Germinal center (tissue), 1 donor: ENCODE measurements around the gene ABCG5.
A peak's percentile ranks its signal among the peaks of the same experiment; 100 is the strongest.

ENCODE experiments used
- DNase-seq: peaks from one replicate; pipeline ENCODE4 v3.0.0; 2012; ENCODE audit warnings: mixed read lengths, low spot score

ABCG5 gene

DNA sequence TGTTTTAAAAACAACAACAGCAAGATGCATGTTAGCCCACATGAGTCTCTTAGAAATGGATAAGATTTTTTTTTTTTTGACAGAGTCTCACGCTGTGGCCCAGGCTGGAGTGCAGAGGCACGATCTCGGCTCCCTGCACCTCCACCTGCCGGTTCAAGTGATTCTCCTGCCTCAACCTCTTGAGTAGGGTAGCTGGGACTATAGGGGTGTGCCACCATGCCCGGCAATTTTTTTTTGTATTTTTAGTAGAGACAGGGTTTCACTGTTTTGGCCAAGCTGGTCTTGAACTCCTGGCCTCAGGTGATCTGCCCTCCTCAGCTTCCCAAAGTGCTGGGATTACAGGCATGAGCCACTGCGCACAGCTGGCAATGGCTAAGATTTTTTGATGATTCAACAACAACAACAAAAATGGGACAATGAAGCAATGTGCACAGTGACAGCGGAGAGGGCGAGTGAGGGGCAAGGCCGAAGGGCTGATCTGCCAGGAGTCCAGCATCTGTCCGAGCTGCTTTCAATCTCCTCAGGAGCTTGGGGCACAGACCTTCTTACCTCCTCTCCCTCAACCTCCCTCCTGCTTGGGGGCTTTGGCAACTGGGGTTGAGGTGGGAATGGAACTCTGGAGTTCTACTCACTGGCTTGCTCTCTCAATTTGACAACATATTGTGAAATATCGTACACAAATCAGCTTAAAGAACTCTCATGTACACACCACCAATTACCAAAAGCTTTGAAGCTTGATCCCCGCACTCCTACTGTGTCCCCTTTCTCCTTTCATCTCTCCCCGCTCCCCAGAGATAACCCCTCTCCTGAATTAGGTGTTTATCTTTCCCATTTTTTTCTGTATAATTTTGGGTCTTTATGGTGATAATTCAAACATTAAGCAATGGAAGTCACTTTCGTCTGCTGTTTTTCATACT lies 3.6 kb upstream of the ABCG5 start:
- DNase-seq = no peak

DNA sequence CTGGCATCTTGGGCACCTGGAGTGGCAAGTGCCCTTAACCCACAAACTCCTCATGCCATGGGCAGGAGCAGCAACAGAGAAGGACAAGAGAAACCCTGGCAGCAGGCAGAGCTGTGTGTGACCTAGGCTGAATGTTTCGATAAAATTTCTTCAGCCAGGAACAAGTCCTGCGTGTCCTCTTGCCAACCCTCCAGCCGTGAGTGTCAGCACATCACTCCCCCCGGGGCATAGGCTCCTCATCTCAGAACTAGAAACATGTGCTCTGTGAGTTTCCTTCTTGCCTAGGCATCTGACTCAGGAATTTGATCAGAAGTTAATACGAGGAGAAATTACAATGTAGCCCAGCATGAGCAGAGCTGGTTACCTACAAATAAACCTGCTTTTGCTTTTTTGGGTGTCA lies 2.3 kb upstream of the ABCG5 start:
- no peak for DNase-seq

DNA sequence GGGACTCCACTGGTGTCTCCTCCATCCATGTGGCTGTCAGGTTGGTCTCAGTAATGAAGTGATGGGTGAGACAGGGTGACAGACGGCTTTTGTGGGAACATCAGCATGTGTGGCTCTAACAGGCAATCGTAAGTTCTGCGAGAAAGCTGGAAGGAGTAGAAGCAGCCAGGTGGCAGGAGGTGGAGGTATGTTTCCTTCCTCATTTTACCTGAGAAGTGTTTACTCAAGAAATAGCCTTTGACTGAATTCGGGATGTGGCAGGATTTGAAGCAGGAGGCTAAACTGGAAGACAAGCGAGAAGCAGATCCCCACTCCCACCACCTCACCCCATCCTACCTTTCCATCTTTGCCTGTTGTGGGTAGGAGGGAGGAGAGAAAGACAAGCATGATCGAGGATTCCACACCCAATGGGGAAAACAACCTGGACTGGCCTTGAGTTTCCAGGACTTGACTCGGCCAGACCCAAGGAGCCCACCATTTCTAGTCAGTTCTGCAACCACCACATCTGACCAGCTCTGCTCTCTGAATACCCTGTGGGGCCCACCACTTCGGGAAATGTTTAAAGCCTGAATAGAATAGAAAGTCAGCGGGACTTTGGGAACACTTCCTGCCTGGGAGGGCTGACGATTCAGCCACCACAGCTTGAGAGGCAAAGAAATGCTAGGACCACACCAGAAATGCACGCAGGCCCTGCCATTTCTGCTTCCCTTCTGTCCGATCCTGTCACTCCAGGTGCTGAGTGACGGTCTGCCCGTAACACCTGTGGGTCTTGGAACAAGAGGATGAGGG lies 1.3 kb upstream of the ABCG5 start:
- peak; percentile 0 for DNase-seq

DNA sequence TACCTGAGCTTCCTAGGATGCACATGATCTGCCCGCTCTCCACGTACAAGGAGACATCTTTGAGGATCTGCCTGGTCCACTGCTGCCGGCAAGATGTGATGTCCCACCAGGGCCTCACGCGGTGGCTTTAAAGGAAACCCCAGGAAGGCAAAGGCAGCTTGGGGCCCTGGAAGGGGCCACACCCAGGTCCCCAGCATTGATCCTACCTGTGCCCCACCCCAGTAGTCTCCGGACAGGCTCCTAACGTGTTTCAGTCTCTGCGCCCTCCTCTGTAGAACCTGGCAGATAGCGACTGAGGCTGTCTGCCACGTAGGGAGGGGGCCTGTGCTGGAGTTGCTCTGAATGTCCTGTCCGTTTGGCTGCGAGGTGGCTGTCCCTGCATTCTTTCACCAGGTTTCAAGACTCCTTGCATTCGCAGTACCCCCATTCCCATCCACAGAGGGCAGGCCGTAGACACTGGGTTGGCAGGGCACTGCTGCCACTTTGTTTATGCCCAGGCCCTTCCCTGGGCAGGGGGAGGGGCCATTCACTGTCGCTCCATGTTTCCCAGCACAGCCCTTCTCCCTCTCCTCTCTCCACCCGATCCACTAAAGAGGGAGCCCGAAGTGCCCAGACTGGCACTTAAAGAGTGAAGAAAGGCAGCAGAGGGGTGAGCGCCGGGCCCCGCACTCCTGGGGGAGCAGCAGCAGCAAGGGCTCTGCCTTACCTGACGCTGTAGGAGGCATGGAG lies 644 bp downstream of the ABCG5 start:
- DNase-seq = no peak

DNA sequence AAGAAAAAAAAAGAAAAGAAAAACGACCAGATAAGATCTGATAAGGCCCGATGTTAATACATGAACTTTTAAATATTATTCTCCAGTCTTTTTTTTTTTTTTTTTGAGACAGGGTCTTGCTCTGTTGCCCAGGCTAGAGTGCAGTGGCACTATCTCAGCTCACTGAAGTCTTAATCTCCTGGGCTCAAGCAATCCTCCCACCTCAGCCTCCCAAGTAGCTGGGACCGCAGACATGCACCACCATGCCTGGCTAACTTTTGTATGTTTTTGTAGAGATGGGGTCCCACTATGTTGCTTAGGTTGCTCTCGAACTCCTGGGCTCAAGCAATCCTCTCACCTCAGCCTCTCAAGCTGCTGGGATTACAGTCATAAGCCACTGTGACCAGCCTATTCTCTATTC lies 1.6 kb downstream of the ABCG5 start:
- no peak for DNase-seq

DNA sequence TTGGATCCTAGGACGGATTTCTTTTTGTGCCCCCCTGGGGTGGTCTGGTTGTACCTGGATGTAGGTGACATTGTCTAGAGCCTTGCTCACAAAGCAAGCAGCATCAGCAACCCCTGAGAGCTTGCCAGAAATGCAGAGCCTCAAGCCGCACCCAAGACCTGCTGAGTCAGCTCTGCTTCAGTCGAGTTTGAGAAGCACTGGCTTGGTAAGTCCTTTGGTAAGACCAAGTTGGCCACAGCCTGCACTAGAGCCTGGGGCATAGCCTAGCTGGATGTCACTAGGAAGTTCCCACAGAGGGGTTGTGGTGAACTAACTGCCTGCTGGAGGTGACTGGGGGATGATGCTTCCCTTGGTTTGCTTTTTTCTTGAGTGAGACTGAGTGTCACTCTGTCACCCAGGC lies 6.2 kb downstream of the ABCG5 start:
- DNase-seq = no peak

DNA sequence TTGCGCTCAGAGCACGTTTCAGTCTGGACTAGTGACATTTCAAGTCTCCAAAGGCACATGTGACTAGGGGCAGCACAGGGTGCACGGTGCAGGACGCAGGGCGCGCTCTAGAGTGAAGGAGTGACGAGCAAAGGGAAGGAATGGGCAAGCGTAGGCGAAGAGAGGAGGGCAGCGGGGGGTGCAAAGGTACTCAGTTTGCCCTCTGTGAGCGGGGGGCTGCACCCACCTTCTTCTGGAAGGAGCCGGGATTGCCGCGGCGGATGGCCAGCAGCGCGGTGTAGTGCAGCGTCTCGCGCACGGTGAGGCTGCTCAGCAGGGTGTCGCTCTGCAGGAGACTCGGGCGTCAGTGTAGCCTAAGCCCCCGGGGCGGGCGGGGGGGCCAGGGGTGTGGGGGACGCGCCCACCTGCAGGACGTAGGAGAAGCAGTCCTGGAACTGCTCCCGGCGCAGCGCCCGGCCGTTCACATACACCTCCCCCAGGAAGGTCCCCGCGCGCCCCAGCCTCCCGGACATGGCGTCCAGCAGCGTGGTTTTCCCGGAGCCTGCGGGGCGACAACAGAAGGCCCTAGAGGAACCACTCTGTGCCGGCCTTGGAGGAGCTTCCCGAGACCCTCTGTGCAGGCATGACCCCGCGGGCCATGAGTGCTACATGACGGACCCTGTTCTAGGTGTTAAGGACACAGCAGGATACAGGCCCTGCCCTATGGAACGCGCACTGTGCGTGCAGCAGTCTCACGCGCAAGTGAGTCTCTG lies 6.9 kb downstream of the ABCG5 start:
- DNase-seq = no peak

DNA sequence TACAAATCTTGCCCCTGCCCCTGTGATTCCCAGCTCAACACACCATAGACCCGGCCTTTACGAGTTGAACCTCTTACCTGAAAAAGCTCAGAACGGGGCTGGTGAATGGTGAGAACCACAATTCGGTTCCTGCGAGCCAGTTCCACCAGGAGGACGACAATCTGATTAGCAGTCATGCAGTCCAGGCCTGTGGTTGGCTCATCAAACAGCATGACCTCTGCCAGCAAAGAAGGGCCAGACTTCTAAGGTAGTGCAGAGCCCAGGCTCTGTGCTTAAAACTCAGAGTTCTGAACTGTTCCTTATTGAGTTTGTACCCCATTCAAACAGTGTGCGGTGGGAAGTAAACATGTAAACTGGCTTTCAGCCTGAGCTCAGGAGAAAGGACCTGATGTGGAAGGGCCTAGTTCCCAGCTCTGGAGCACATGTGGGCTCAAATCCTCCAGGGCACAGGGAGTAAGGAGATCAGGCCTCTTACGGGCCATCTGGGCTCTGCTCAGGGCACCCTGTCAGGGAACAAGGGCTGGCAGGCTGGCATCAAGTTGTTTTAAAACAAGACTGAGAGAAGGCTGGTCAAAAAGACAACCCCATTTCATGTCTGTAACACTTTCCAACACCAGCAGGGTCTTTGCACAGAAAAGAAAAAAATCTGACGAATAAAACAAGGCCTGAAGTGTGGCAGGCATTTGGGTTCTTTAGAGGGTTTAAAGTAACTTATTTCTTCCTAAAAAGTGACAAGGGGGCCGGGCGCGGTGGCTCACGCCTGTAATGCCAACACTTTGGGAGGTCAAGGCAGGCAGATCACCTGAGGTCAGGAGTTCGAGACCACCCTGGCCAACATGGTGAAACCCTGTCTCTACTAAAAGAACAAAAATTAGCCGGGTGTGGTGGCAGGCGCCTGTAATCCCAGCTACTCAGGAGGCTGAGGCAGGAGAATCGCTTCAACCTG lies 12.1 kb downstream of the ABCG5 start:
- no peak for DNase-seq

DNA sequence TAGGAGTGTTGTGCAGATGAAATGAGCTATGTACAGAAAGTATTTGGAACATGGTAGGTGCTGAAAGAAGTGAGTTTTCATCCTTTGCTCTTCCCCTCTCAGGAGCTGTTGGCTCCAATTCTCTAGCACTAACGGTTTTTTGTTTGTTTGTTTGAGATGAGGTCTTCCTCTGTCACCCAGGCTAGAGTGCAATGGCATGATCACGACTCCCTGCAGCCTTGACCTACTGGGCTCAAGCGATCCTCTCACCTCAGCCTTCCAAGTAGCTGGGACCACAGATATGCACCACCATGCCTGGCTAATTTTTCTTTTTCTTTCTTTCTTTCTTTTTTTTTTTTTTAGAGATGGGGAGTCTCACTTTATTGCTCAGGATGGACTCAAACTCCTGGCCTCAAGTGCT lies 12.8 kb downstream of the ABCG5 start:
- no peak for DNase-seq

DNA sequence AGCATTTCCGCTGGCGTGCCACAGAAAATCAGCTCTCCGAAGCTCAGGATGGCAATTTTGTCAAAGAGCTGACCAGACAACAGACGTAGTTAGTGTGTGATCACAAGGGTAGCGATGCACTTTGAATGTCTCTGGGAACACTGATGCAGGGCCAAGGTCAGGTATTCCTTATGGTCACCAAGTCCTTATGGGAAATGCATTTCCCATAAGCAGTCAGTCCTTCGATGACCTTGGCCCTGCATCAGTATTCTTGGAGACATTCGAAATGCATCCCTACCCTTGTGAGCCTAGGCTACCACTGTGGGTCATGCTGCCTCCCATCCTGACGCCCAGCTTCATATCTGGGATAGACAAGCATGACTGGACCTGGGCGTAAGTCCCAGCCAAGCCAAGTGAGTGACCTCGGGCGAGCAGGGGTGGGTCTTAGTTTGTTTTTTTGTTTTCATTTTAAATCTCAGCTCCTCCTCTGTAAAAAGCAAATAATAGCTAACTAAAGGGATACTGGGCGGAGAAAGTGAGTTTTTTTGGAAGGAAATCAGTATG lies 13.6 kb downstream of the ABCG5 start:
- DNase-seq = no peak

DNA sequence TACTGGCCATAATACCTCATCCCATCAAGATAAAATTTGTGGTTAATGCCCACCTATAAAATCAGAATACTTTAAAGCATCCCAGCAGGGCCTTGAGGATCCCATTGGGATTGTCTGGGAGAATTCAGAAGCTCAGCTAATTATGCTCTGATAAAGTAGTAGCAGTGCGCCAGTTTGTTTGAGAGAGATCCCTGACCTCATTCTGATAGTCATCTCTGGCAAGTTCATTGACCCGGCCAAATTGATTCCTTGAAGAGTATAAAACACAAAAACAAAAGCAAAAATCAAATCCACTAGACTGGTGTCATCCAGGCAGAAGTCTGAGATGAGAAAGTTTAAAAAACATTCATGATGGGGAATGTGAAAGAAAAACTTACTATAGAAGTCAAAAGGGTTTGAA lies 14.1 kb downstream of the ABCG5 start:
- DNase-seq = no peak

DNA sequence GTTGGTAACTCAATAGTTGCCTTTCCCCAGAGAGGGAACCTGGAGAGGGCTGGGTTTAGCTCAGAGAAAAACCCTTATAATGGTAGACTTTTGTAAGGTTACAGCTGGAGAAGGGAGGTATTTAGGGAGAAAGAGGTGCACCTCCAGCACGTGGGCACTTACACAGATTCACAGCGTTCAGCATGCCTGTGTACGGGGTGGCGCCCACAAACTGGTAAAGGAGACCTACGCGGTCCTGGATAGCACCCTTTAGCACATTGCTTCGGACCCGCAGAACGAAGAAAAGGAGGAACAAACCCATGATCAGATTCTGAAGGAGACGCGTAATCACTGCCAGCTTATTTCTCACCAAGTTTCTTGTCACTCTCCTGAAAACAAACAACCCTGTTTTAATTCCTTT lies 14.9 kb downstream of the ABCG5 start:
- DNase-seq = no peak

DNA sequence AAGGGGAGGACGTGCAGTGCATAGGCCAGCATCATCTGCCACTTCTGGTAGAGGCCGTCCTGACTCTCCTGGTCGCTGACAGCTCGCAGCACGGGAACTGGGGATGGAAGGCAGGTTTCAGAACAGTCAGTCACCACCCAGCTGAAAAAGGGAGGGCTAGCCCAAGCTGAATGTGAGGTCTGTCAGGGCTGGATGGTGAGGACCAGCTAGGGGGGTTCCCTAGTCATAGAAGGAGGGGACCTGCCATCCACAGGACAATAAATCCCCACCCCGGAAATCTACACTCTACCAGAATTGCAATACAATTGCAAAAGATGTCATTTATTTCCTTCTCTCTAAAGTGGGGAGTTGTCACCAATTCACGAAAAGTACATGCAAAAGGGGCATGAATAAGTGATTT lies 15.8 kb downstream of the ABCG5 start:
- no peak for DNase-seq

DNA sequence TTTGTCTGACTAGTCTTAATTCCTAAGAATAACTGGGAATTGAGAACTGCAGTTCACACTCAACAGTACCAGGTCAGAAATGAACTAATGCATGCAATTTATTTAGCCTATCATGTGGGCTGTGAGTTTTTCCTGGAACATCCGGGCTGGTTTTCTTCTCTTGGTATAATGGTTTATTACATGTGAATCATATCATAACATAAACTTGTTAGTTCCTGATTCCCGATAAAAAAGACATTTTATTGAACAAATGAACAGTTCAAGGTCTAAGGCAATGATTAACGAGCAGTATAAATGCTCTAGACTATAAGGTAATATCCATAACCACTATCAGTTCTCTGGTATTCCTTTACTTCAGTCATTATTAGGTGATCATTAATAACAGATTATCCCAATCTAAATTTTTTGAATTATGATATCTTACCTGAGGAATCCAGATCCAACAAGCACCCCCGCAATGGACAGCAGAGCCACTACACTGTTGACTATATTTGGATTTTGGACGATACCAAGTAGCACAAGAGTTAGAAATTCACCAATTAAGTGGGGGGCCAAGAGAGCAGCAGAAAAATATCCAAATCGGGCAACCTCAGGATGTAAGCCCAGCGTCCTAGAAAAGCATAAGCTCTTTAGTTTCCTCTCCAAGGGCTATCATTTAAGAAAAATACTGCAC lies 19.0 kb downstream of the ABCG5 start:
- no peak for DNase-seq

DNA sequence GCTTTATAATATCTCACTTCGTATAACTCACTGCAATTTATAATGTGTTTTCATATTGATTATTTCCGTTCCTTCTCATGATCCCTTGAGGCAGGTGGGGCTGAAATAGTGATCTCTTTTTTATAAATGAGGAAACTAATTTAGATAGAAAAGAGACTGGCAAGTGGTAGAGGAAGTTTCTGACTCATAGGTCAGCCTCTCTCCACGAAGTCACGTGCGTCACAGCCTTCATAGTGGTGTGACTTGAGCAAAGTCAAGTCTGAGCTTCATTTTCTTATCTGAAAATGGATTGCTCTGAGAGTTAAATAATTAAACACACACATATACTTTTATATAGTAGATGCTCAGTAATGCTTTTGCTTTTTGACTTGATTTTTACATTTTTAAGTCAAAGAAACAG lies 19.9 kb downstream of the ABCG5 start:
- no peak for DNase-seq

DNA sequence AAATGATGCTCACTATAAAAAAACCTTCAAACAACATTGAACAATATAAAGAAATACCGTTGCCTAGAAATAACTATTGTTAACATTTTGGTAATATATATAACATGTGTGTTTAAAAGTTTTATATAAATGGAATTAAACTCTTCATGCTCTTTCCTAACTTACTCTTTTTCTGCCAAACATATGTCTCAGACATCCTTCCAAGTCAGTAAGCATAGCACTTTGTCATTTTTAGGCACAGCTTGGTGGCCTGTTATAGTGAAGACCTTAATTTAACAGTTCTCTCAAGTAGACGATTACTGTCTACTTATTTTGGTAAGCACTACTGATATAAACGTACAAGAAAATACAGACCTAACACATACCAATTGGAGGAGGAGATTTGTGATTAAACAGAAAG lies 23.9 kb downstream of the ABCG5 start:
- no peak for DNase-seq

DNA sequence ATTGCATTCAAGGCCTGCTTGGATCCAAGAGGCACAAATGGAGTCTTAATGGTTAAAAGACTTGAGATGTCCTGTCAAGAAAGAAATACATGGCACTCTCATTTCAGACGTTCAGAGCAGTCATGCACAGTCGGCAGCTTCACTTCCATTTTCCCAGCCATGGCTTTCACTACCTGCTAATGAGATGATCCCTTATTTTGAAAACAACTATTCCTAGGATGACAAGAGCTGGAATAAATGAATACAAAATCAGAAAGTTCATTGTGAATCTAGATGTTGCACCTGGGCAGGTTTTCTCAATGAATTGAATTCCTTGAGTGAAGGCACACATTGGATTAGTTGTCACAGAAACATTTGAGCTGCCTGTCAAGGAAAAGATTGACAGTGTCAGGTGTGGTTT lies 25.7 kb downstream of the ABCG5 start:
- no peak for DNase-seq

DNA sequence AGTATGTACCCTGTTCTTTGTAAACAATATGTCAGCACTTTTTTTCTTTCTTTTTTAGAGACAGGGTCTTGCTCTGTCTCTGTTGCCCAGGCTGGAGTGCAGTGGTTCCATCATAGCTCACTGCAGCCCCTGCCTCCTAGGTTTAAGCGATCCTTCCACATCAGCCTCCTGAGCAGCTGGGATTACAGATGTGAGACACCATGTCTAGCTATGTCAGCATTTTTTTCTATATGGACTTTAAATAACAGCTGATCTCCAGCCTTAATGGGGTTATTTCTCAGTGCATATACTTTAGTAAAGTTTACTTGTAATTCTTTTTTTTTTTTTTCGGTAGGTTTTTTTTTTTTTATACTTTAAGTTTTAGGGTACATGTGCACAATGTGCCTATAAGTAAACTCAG lies 26.6 kb downstream of the ABCG5 start:
- no peak for DNase-seq

DNA sequence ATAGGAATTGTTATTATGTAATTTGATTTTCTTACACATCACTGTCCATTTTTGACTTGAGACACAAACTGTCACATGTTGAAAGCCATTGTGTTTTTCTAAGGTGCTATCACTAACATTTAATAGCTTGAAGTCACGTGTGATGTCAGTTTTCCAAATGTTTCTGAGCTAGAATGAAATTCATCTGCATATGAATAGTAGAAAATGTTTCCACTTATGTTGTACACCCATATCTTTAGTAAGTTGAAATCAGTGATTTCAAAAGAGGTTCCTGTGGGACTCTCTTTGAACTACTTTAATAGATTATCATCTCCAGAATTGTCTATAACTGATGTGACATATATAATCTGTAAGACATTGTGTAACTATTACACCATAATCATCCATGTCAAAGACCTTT lies 27.8 kb downstream of the ABCG5 start:
- no peak for DNase-seq

DNA sequence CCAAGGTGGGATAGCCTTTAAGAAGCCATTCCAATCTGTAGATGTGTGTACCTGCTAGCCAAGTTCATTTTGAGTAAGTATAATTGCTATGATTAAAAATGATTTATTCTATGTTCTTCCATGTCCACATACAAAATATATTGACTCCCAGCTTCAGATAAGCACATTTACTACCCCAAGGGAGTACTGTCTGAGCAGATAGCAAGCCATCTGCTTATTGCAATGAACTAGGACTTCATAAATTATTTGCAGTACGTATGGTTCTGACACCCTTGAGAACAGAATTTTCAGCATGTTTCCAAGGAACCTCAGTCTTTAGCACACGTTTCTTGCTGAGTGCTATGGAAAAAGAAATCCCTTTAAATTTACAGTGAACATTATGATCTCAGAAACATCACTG lies 28.2 kb downstream of the ABCG5 start:
- DNase-seq = no peak
